ENCODE measurements around the gene POLG2.

POLG2 gene

DNA sequence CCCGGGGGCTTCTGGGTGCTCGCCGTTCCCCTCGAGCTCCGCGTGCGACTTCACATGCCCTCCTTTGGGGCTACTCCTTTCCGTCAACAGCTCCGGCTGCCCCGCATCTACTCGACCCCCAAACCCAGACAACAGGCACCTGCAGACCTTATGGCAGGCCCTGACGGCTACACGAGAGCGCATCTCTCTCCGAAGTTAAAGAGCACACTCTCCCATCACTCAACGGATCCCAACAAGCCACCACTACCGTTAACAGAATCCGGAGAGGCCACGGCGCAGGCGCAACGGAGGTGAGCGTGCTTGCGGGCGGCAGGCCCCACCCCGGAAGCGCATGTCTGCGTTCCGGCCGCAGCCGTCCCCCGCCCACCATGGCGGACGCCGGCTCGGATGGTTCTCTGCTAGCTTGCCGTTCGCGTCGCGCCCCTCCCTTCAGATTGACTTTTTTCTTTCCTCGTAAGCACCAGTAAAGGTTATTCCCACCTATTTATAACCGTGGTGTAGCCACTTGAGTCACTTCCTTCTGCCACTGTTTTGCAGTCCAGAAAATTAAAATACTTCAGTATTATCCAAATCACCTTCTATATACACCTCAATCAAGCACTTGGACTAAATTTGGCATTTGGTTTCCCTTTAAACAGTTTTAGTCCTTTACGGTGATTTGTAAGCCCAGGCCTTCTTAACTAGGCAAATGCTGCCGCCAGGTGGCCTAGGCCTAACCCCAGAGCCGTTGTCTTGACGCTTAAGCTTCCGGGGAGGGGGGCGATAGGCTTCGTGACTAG is at the start of gene POLG2:
Gene POLG2, minus strand, starts transcription at position 269 of the 779 bp plus-strand sequence. Its CDS starts 86 bp downstream, at position 183.
- H3K4me3 ChIP-seq (ENCODE audit: low read depth, low read length) = peak within 1 kb of the TSS; percentile 76
- DNase-seq (ENCODE audit: low read depth) = peak; percentile 76

GRCh38 chr17:64544742-64545141 is 47.9 kb upstream of the POLG2 start:
- H3K4me3 ChIP-seq (ENCODE audit: low read depth, low read length) = no peak overlapping the region
- no peak for DNase-seq (ENCODE audit: low read depth)

GRCh38 chr17:64540118-64540776 is 43.4 kb upstream of the POLG2 start:
- DNase-seq (ENCODE audit: low read depth) = no peak
- H3K4me3 ChIP-seq (ENCODE audit: low read depth, low read length) = no peak overlapping the region

DNA sequence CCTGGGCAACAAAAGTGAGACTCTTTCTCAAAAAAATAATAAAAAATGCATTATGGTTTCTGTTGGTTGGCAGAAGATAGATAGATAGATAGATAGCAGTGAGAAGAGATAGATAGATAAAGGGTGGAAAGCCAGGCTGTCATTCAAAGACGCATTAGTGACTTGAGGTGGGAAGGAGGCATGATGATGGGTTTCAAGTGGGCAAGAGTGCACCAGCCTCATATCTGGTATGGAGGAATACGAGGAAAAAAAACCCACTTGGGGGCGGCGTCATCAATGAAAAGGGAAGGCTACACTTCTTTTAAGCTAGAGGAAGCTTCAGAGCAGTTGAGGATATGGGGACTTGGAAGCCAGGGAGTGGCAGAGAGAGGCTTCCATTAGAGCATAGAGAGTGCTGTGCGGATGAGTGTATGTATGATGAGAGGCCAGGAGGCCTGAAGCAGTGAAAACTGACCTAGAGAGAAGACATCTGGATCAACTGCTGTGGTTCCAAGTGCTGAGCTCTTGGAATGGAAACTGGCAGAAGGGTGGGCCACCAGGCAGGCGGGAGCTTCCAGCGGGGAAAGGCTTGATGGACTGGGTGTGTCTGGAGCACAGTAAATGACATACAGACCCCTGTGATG is 41.8 kb upstream of the POLG2 start:
- no peak for DNase-seq (ENCODE audit: low read depth)

DNA sequence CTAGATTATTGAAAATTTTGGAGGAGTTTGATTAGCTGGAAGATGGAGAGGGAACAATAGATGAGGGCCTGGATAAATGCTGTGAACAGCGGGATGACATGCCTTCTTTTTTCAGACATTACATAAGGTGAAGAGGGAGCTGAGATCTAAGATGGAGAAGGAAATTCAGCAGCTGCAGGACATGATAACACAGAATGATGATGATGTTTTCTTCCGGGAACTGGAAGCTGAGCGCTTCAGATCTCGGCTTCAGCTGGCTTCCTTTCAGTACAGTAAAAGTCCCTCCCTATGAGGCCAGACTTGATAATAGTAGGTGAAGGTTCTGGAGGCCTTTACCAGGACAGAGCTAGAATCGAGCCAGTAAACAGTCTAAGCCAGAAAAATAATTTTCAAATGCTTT is 40.6 kb upstream of the POLG2 start:
- H3K4me3 ChIP-seq (ENCODE audit: low read depth, low read length) = no peak overlapping the region
- DNase-seq (ENCODE audit: low read depth) = no peak

More for the DNA sequence above, 41.8 kb upstream of the POLG2 start:
- H3K4me3 ChIP-seq (ENCODE audit: low read depth, low read length) = no peak overlapping the region

- no peak overlapping the region for H3K4me3 ChIP-seq (ENCODE audit: low read depth, low read length)
- no peak for DNase-seq (ENCODE audit: low read depth)
These were observed 40.1 kb upstream of the POLG2 start for GRCh38 chr17:64536913-64537312.

GRCh38 chr17:64535357-64535756 is 38.5 kb upstream of the POLG2 start:
- DNase-seq (ENCODE audit: low read depth) = no peak
- H3K4me3 ChIP-seq (ENCODE audit: low read depth, low read length) = no peak overlapping the region

GRCh38 chr17:64534187-64534586 is 37.3 kb upstream of the POLG2 start:
- DNase-seq (ENCODE audit: low read depth) = no peak
- H3K4me3 ChIP-seq (ENCODE audit: low read depth, low read length) = no peak overlapping the region

DNA sequence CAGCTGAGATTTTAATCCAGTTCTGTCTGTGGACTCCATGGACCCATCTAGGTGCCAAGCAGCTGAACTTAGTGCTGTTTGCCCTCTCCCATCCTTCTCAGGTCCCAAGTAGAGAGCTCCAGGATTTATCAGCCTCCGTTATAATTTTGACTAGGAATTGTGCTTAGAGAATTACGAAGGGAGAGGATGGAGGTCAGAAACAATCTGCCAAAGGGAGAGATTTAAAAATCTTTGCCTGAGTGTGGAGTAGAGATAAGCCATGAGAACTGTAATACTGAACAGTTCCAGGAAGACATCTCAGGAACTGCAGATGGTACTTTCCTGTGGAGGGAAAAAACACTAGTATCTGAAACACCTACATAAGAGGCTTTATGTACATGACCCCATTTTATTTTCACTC is 36.9 kb upstream of the POLG2 start:
- no peak for DNase-seq (ENCODE audit: low read depth)

DNA sequence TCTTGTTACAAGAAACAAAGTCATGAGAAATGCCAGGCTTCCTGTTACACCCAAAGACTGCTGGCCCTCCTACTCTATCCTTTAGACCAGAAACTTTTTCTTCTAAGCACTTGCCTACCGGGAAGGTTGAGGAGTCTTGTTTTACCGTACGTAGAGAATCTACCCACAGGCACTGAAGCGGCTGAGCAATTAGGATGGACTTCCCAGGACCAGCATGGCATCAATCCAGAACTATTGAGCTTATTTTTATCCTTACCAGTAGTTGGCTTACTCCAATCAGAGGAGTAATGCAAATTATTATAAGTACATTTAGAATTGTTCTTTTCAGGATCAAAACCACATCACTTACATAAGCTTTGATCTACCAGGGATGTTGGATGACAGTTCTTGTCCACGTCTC is 35.6 kb upstream of the POLG2 start:
- DNase-seq (ENCODE audit: low read depth) = no peak

More for the DNA sequence above, 36.9 kb upstream of the POLG2 start:
- no peak overlapping the region for H3K4me3 ChIP-seq (ENCODE audit: low read depth, low read length)

DNA sequence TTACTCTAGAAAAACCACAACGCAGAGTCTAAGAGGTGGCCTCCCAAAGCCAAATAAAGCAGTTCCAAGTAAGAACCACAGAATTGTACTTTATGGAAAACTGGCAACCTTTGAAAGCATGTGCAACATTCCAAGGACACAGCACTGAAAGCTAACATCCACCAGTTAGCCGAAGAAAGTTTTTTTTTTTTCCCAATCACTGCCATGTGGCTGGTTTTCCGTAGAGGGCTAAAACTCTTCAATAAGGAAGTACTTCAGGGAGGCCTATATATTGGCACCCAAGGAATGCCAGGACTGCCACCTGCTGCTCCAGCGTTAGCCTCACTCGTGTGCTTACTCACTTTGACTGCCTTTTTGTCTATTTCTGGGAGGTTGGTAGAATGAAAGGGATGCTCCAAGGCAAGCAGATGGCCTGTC is 35.1 kb upstream of the POLG2 start:
- no peak for DNase-seq (ENCODE audit: low read depth)
- H3K4me3 ChIP-seq (ENCODE audit: low read depth, low read length) = no peak overlapping the region

More for the DNA sequence above, 35.6 kb upstream of the POLG2 start:
- no peak overlapping the region for H3K4me3 ChIP-seq (ENCODE audit: low read depth, low read length)

DNA sequence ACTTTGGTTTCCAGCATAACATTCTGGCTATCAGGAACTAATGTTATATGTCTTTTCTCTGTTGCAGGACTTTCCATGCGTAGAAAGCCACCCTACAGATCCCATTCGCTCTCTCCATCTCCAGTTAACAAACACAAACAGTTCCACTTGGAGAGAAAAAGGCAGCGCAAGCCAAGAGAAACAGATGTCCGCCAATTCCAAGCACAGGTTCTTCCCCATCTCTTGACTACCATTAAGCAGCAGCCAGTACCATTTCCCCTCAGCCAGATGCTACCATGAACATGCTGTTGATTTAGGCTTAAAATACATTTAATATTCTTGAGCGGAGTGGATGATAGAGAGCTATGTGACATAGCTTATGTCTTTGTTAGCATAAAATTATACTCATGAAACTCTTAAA is 32.4 kb upstream of the POLG2 start:
- H3K4me3 ChIP-seq (ENCODE audit: low read depth, low read length) = no peak overlapping the region
- DNase-seq (ENCODE audit: low read depth) = no peak

- H3K4me3 ChIP-seq (ENCODE audit: low read depth, low read length) = no peak overlapping the region
- DNase-seq (ENCODE audit: low read depth) = no peak
These were observed 31.1 kb upstream of the POLG2 start for GRCh38 chr17:64527914-64528313.

GRCh38 chr17:64520359-64520758 is 23.5 kb upstream of the POLG2 start:
- no peak overlapping the region for H3K4me3 ChIP-seq (ENCODE audit: low read depth, low read length)
- DNase-seq (ENCODE audit: low read depth) = no peak

GRCh38 chr17:64519601-64520000 is 22.7 kb upstream of the POLG2 start:
- no peak overlapping the region for H3K4me3 ChIP-seq (ENCODE audit: low read depth, low read length)
- DNase-seq (ENCODE audit: low read depth) = no peak

GRCh38 chr17:64515829-64516228 is 19.0 kb upstream of the POLG2 start:
- H3K4me3 ChIP-seq (ENCODE audit: low read depth, low read length) = no peak overlapping the region
- no peak for DNase-seq (ENCODE audit: low read depth)

GRCh38 chr17:64515419-64515818 is 18.6 kb upstream of the POLG2 start:
- DNase-seq (ENCODE audit: low read depth) = no peak
- no peak overlapping the region for H3K4me3 ChIP-seq (ENCODE audit: low read depth, low read length)

- DNase-seq (ENCODE audit: low read depth) = no peak
- no peak overlapping the region for H3K4me3 ChIP-seq (ENCODE audit: low read depth, low read length)
These were observed 12.3 kb upstream of the POLG2 start for GRCh38 chr17:64509179-64509578.

- peak overlapping the region; percentile 99 for H3K4me3 ChIP-seq (ENCODE audit: low read depth, low read length)
- DNase-seq (ENCODE audit: low read depth) = no peak
These were observed 11.8 kb upstream of the POLG2 start for GRCh38 chr17:64508683-64509082.

DNA sequence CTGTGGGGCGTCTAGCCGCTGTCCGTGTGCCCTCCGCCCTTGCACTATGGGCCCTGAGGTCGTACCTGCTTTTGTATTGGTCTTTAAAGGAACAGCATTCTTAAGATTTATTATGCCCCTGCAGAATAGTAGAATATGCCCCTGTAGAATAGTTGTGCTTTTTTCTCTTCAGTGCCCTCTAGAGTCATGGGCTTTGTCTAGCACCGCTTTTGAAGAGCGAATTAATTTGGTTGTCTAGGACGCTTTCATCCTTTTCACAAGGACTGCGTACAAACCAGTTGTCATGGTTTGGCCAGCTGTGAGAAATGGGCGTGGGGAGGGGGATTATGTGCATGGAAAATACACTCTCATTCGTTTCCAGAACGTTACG is 10.5 kb upstream of the POLG2 start:
- DNase-seq (ENCODE audit: low read depth) = no peak
- H3K4me3 ChIP-seq (ENCODE audit: low read depth, low read length) = peak overlapping the region; percentile 99
